ENCODE measurements around the gene HTT. TPM values are rescaled to one million over a fixed set of nuclear protein-coding genes. Genes with fewer than 3 reads are reported as not detected.
"Not testable (repeated sequence)": the region's sequence is repeated elsewhere in the genome, so short reads cannot be mapped to it uniquely, and the experiment has no call there.

The HTT gene
- polyA plus RNA-seq, 3 donors = 28.8 to 37.8 (median 32.7) TPM

DNA sequence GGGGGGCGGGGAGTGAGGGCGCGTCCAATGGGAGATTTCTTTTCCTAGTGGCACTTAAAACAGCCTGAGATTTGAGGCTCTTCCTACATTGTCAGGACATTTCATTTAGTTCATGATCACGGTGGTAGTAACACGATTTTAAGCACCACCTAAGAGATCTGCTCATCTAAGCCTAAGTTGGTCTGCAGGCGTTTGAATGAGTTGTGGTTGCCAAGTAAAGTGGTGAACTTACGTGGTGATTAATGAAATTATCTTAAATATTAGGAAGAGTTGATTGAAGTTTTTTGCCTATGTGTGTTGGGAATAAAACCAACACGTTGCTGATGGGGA lies 1.1 kb downstream of the HTT start:
- no peak for DNase-seq (ENCODE audit: low read depth in 3 of 3, low spot score in 2 of 3)

DNA sequence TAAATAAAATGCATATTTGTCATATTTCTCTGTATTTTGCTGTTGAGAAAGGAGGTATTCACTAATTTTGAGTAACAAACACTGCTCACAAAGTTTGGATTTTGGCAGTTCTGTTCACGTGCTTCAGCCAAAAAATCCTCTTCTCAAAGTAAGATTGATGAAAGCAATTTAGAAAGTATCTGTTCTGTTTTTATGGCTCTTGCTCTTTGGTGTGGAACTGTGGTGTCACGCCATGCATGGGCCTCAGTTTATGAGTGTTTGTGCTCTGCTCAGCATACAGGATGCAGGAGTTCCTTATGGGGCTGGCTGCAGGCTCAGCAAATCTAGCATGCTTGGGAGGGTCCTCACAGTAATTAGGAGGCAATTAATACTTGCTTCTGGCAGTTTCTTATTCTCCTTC lies 3.3 kb downstream of the HTT start:
- DNase-seq (ENCODE audit: low read depth in 3 of 3, low spot score in 2 of 3) = no peak

DNA sequence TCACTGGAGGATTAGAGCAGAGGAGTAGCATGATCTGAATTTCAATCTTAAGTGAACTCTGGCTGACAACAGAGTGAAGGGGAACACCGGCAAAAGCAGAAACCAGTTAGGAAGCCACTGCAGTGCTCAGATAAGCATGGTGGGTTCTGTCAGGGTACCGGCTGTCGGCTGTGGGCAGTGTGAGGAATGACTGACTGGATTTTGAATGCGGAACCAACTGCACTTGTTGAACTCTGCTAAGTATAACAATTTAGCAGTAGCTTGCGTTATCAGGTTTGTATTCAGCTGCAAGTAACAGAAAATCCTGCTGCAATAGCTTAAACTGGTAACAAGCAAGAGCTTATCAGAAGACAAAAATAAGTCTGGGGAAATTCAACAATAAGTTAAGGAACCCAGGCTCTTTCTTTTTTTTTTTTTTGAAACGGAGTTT lies 5.2 kb downstream of the HTT start:
- DNase-seq (ENCODE audit: low read depth in 3 of 3, low spot score in 2 of 3) = no peak

DNA sequence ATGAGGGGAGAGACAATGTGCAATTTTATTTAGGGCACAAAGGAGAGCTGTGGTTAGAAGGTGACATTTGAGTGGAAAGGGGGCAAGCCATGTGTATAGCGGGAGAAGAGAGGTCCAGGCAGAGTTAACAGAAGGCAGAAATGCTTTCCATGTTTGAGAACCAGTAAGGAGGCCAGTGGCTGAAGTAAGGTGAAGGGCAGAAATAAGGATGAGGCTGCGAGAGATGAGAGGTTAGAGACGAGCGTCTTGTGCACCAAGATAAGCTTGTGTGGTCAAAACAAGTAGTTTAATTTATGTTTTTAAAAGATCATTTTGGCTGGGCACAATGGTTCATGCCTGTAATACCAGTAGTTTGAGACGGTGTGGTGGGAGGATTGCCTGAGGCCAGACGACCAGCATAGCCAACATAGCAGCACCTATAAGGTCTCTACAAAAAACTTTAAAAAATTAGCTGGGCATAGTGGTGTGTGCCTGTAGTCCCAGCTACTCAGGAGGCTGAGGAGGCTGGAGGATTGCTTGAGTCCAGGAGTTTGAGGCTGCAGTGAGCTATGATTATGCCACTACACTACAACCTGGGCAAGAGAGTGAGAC lies 8.5 kb downstream of the HTT start:
- DNase-seq (ENCODE audit: low read depth in 3 of 3, low spot score in 2 of 3) = no peak

DNA sequence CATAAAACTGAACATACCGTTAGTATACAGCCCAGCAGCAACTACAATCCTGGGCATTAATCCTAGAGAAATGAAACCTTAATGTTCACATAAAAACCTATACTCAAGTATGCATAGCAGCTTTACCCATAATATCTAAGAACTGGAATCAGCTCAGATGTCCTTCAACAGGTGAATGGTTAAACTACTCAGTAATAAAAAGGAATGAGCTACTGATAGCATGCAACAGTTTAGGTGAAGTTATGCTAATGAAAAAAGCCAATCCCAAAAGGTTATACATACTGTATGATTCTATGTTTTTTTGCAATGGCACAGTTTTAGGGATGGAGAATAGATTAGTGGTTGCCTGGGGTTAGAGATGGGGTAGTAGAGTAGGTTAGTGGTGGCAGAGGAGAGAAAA lies 9.3 kb downstream of the HTT start:
- DNase-seq (ENCODE audit: low read depth in 3 of 3, low spot score in 2 of 3) = no peak

DNA sequence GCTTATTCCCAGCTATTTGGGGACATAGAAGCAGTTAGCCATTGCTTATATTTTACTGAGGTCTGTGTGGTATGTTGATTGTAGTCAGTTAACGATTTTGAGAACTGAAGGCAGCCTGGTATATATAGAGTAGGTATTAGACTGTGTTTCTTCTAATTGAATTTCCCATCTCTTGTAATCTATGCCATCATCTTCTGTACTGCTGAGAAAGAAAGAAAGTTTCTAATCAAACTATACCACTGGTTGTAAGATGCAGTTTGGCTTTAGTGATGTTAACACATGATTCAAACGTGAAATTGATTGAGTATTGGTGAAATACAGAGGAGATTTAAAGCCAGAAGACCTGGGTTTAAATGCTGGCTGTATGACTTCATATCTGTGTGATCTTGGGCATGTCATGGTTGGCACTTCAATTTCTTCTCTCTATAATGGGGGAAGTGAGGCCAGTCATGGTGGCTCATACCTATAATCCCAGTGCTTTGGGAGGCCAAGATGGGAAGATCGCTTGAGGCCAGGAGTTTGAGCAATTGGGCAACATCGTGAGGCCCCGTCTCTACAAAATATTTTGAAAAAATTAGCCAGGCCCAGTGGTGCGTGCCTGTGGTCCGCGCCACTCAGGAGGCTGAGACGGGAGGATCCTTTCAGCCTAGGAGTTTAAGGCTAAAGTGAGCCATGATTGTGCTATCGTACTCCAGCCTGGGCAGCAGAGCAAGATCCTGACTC lies 11.6 kb downstream of the HTT start:
- DNase-seq (ENCODE audit: low read depth in 3 of 3, low spot score in 2 of 3) = no peak

DNA sequence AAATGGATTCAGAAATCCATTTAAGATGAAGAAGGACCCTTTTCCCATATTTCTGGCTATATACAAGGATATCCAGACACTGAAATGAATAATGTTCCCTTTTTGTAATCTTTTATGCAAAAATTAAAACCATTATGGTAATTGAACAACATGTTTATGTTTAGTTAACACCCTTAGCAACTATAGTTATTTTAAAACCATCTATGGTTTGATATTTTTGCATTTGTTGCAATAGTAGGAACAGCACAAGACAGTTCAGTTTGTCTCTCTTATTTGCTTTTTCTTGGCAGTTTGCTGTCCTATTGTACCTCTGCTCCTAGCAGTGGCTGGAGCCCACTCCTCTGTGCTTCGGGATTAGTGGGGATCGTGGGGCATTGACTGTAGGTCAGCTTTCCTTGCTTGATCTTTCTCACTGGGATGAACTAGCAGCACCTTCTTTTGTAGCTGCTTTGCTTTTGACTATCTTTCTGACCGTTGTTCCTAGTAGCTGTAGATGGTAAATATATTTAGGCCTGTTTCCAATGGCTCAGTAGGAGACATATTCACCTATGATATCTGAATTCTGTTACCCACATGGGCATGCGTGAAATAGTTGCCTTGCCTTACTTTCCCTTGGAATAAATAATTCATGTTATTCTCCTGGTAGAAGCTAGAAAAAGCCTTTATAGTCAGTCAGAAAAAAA lies 12.8 kb downstream of the HTT start:
- DNase-seq (ENCODE audit: low read depth in 3 of 3, low spot score in 2 of 3) = no peak

DNA sequence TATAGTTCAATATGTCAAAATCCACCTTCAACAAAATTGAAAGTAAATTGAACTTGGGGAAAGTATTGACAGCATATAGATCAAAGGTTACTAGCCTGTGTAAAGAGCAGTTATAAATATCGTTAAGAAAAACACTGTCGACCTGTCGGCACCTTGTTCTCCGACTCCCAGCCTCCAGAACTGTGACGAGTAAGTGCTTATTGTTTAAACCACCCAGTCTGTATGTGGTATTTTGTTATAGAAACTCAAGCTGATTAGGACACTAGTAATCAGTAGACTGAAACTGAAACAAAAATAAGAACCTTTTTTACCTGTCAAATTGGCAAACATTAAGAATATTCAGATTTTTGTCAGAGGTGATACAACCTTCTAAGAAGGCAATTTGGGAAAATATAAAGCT lies 17.0 kb downstream of the HTT start:
- no peak for DNase-seq (ENCODE audit: low read depth in 3 of 3, low spot score in 2 of 3)

DNA sequence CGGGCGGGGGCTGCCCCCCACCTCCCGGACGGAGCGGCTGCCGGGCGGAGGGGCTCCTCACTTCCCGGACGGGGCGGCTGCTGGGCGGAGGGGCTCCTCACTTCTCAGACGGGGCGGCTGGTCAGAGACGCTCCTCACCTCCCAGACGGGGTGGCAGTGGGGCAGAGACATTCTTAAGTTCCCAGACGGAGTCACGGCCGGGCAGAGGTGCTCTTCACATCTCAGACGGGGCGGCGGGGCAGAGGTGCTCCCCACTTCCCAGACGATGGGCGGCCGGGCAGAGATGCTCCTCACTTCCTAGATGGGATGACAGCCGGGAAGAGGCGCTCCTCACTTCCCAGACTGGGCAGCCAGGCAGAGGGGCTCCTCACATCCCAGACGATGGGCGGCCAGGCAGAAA lies 20.2 kb downstream of the HTT start:
- DNase-seq (ENCODE audit: low read depth in 3 of 3, low spot score in 2 of 3) = not testable (repeated sequence)

DNA sequence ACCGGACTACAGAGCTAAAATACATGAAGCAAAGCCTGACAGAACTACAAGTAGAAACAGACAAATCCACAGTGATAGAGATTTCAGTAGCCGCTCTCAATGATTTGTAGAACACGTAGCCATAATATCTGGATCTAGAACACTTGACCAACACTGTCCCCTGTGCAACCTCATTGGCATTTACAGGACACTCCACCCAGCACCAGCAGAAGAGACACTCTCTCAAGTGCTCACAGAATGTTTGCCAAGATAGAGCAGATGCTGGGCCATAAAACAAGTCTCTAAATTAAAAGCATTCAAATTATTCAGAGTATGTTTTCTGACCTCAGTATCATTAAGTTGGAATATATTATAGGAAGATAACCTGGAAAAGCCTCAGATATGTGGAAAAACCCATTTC lies 21.7 kb downstream of the HTT start:
- DNase-seq (ENCODE audit: low read depth in 3 of 3, low spot score in 2 of 3) = no peak

DNA sequence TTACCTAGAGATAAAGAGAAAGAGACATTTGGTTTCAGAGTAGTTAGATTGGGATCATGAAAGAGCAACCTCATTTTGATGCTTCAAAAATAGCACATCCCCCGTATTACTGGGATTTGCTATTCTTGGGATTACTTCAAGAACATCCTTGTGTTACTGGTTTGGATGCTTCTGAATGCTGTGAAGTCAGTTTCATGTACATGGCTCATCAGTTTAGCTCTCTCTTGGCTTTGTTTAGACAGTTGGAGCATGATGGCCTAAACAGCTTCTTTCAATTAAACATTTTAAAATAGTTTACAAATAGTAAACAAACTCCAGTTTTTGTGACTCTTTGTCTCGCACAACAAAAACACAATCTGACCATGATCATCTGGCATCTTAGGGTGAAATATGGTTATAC lies 23.9 kb downstream of the HTT start:
- DNase-seq (ENCODE audit: low read depth in 3 of 3, low spot score in 2 of 3) = no peak

DNA sequence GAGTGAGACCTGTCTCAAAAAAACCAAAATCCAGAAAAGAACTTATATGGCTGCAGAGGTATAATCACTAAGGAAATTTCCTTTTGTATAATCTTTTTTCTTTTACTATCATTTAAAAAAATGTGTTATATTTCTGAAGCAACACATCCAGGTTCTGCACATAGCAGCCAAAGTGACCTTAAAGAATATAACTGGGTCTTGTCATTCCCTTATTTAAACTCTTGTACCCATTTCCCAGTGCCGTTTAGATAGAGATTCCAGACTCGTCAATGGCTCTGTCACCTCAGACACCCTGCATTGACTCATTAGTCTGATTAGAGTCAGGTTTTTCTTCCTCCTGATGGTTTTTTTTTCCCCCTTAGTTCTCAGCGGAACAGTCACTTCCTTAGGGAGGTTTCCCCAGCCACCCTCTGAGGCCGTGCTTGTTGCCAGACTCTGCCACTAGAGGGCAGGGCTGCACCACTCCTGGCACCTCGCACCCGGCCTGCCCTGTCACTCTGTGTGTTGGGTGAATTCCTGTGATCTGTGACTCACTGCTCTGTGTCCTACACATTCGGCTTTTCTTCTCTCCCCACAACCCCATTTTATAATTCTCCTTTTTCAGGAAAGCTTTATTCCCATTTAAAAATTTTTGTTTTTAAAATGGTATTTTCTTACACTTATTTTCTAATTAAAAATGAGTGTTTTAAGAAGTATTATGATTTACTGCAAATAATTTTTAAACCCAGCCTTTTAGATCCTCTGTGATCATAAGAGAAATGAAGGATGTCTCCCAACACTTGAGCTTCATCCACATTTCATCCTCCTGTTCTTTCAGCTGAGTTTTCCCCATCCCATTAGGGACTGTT lies 32.1 kb downstream of the HTT start:
- DNase-seq (ENCODE audit: low read depth in 3 of 3, low spot score in 2 of 3) = peak in 2 of 3 donors; percentile 49 to 52

DNA sequence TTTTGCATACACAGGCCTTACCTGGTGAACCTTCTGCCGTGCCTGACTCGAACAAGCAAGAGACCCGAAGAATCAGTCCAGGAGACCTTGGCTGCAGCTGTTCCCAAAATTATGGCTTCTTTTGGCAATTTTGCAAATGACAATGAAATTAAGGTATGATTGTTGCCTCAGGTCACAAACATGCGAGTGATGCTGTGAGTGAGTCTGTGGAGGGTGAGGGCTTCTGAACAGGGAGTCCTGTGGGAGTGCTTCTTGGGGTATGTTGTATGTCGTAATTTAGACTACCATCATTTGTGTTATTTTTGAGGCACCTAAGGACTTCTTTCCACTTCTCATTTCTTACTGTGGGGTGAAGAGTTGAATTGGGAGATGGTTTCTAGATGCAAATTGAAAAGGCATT lies 32.8 kb downstream of the HTT start:
- DNase-seq (ENCODE audit: low read depth in 3 of 3, low spot score in 2 of 3) = no peak

DNA sequence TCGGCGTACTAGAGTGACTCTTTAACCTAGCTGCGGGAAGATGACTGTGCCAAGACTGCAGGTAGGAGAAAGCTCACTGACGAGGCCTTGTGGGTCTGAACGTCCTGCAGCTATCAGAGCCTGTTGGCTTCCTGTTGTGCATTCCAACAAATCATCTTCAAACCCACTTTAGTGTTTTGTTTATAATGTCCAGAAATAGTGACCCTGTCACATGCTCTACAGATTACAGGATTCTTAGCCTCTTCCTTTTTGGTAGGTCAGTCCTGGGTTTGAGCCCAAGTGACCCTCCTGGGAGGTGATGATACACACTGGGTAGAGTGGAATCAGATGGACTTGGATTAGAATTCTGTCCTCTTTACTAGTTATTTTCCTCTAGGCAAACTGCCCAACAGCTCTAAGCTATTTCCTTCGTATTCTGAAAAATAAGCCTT lies 33.2 kb downstream of the HTT start:
- no peak for DNase-seq (ENCODE audit: low read depth in 3 of 3, low spot score in 2 of 3)

DNA sequence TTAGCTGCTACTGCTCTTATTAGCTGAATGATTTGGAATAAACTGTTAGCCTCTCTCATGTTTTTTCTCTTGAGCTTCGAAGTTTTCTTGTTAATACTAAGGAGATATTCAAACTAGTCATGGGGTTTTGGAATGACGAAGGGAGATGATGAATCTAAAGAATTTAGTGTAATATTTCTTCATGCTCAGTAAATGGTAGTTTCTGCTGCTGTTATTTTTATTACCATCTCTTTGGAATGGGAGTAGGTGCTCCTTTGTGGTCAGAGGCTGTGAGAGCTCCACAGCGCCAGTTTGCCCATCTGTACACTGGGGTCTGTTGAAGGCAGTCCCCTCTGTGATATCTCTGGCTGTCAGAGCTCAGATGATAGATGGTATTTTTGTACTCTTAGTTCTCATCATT lies 33.7 kb downstream of the HTT start:
- DNase-seq (ENCODE audit: low read depth in 3 of 3, low spot score in 2 of 3) = no peak

DNA sequence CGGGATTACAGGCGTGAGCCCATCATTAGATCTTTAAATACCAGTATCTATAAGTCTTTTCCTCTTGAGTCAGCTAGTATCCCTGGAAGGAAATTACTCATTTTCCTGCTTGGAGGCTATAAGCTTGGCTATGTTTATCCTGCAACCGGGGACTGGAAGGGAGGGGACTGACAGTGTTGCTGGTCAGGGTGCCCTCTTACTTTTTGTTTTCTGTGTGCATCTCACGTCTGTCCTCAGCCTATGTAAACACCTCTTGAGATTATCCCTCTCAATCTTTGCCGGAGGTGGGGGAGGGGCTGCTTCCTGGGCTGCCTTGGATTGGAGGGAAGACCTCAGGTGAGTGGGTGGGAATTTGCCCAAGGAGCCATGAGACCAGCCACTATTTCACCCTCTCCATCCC lies 37.0 kb downstream of the HTT start:
- no peak for DNase-seq (ENCODE audit: low read depth in 3 of 3, low spot score in 2 of 3)

DNA sequence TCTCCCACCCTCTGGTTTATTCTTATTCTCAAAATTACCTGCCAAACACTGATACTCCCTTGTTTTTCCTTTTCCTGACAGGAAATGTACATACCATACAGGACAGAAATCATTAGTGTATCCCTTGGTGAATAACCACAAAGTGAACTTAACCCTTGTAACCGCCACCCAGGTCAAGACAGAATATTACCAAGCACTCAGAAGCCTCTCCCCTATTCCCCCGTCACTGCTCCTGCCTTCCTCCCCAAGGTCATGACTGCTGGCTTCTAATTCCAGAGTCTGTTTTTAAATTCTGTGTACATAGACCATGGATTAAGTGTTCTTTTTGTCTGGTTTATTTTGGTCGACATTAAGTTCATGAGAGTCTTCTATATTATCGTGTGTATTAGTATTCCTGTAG lies 37.7 kb downstream of the HTT start:
- no peak for DNase-seq (ENCODE audit: low read depth in 3 of 3, low spot score in 2 of 3)

DNA sequence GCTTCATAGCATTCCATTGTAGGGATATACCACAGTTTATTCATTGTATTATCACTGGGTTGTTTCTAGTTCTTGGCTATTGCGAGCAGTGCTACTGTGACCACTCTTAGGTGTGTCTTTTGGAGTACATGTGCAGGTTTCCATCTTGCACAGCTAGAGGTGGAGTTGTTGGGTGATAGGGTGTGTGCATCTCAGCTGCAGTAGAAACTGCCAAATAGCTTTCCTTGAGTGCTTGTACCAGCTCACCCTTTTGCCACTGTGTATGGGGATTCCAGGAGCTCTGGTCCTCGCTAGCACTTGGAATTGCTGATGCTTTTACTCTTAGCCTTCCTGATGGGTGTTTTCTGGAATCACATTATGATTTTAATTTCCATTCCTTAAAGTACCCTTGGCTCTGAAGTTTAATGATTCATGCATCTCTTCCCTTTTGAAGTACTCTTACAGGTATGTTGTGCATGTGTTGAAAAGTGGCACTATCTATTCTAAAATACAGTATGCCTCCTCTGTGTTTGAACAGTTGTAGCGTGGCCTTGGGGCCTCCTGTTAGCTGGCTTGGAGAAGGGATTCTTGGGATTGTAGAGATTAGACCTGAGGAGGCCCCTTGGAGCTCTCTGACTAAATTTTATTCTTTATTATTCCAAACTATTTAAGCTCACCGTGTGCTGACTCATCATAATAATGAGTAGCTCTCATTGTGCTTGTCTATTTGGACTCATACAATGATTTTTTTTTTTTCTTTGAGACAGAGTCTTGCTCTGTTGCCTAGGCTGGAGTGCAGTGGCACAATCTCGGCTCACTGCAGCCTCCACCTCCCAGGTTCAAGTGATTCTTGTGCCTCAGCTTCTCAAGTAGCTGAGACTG lies 38.4 kb downstream of the HTT start:
- no peak for DNase-seq (ENCODE audit: low read depth in 3 of 3, low spot score in 2 of 3)

DNA sequence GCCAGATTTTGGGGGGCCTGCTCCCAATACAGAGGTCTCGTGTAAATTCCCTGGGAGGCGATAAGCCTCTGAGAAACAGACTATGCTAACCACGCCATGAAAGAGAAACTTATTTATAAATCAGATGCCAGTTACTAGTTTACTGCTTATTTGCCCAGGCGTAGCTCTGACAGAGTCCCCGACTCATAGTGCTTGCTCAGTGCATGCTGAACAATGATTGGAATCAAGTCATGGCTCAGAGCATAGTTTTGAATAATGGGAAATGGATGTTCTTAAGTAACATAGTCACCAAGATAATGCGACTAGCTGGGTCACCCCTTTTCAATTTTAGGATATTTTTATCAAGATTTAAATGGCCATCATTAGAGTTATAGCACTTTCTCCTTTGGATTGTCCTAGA lies 39.9 kb downstream of the HTT start:
- no peak for DNase-seq (ENCODE audit: low read depth in 3 of 3, low spot score in 2 of 3)

DNA sequence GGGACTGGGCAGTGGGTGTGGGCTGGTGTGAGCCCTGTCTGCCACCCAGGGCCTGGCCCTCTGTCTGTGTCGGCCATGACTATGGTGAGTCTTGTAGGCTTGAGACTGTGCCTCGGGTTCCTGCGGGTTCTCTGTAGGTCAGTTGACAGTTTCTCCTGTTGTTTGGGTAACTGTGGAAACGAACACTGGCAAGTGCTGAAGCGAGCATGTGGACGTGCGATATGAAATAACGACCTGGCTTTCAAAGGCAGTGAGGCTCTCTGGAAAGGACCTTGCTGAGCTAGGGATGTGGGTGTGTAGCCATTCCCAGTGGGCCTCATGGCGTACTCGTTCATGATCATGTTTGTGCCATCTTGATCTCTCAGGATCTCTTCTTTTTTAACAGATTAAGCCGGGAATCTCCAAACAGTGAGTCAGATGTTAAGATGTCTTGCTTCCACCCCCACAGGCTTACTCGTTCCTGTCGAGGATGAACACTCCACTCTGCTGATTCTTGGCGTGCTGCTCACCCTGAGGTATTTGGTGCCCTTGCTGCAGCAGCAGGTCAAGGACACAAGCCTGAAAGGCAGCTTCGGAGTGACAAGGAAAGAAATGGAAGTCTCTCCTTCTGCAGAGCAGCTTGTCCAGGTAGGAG lies 41.3 kb downstream of the HTT start:
- no peak for DNase-seq (ENCODE audit: low read depth in 3 of 3, low spot score in 2 of 3)

Data from right renal cortex interstitium (tissue), 3 donors.